Measurements from ENCODE around the gene SULF2.

DNA sequence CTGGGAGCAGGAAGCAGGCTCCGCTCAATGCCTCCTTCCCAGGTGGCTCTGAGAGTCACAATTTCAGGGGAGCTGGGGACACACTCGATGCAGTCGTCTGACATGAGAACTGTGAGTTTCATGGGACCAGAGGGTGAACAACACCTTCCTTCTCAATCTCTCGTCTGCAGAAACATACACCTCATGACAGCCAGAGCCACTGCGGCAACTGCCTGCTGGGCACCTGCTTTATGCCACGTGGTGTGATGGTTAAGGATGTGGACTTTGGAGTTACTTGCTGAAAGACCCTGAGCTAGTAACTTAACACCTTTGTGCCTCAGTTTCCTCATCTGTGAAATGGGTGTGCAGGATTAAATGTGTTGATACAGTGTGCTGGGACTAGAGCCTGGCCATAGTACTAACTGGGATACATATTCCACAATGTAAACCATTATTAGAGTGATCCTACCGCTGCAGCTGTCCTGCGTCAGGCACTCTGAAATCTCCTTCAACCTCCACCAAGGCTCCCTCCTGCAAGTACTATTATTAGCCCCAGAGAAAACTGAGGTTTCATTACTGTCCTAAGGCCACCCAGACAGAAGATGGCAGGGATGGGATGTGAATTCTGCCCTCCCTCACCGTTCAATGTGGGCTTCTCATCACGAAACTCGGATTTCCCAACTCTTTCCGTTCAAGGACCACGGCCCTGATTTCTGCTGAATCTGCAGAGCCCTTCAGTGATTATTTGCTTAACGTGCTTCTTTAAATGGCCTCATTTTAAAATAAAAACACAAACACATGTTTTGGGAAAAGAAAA, 24.4 kb downstream of the SULF2 start:
- TF ChIP-seq GATA3 (IDR thresholded peaks at IDR 0.05; ENCODE audit: low read depth, low read length) (no peak), GATA2 (IDR thresholded peaks at IDR 0.05; ENCODE audit: low read depth, low read length) (no peak)

Measured in SH-SY5Y (cell line).